GM04504 (cell line): ENCODE measurements around the gene SNPH.

Source experiments
- DNase-seq: peaks from one replicate; pipeline ENCODE4 v3.0.0-alpha.2; 2012; ENCODE audit warnings: low read depth

The SNPH gene

DNA sequence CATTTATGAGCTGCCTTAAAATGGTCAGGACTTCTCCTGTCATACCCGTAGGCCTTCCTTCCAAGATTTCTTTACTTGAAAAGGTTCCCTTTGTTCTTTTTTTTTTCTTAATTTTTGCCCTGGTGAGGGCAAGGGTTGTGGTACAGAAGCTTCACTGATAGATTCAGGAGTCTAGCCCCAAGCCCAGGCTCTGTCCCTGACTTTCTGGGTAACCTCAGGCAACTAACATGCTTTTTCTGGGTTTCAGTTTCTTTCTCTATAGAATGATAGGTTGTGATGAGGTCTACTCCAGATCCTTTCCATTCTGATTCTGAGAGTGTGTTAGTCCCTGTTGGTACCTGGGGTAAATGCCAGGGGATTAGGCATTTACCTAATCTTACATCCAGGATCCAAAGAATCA is 21.2 kb downstream of the SNPH start:
- DNase-seq = no peak

DNA sequence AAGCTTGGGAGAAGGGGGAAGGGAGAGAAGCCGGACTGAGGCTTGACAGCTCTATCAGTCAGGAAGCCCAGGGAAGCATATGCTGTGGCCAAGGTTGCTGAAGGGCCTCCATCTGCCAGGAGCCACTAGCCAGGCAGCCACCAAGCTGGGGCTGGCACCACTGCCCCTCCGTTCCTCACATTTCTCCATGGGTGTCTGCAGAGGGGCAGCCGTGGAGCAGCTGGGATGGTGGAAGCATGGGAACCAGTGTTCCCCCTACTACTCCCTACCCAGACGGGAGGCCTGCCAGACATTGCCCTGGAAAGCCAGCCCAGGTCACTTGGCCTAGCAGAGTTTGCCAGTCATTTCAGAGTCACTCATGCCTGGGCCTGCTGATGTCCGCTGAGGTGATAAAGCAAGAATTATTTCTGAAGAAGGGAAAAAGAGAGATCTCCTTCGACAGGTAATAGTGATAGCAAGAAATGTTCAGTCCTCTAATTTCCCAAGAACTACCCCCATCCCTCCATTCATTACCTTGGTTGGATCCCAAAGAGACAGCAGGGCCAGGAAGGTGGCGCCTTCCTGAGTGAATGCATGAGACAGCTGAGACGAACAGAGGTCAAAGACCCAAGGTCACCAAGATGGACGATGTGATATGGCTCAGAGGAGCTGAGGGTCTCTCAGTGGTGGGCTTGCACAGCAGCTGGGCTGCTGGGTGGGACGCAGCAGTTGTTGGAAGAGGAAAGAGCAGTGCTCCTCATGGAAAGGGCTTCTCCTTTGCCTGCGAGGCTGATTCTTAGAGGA is 21.9 kb downstream of the SNPH start:
- DNase-seq = no peak

DNA sequence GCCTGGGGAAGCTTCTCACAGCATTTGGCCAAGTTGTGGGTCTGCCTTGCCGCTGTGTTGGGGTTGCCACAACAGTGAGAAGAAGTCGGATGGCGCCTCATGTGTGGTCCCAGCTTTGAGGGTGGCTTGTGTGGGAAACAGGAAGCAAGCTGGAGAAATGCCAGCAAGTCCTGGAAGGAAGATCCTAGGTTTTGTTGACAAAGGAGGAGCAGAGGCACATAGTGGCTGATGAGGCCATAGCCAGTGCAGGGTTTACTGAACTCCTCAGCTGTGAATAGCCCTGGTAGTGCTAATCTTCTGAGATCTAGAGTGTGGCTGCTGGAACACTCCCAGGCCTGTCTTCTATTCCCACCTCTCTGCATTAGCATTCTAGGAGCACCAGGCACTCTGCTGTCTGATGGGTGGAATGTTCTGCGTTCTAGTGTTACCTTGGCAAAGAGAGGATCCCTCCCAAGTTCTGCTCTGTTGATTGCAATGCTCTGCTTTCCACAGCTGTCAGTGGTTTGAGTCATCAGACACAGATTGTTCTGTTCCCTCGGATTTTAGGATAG is 25.2 kb downstream of the SNPH start:
- DNase-seq = no peak

DNA sequence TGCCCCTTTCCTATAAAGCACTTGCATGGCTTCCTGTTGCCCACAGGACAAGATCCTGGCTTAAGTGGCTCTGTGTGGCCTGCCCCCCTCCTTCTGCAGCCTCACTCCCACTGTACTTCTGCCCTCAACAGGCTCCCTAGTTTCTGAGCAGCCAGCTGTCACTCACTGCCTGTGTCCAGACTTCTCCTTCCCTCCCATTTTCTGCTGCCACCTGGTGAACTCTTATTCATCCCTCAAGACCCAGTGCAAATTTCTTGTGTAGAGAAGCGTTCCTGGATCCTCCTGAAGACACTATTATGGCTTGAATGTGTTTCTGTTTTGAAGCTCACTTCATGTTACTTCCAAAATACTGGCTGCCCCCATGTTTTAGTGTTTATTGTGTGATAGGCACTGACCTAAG is 26.5 kb downstream of the SNPH start:
- DNase-seq = no peak

DNA sequence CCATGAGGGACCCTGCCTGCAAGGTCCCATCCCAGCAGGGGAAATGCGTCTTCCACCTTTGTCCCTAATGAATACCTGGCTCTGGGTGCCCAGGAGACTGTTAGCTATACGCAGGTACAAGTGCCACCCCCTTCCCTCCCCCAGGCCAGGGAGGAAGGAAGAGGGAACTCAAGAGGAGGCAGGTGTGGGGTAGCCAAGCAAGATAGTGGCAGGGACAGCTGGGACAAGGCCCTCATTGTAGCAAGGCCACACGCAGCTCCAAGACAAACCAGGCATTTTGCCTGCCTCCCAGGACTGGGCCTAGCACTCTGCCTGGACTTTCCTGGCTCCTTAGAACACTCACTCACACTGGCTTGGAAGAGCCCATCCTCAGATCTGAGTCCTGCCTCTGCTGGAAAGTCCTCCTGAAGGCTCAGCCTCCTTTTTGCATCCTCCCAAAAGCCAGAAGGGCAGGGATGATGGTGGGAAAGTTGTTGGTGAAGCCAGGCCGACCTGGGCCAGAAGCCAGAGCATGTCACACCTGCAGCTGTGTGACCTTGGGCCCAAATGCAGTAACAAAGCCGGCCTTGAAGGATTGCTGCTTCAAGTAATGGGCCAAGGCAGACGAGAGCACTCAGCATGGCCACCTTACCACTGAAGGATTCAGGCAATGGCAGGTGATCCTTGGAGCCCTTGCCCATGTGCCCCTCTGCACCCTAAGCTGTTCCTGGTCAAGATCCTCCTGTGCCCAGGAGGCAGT is 27.7 kb downstream of the SNPH start:
- DNase-seq = no peak

DNA sequence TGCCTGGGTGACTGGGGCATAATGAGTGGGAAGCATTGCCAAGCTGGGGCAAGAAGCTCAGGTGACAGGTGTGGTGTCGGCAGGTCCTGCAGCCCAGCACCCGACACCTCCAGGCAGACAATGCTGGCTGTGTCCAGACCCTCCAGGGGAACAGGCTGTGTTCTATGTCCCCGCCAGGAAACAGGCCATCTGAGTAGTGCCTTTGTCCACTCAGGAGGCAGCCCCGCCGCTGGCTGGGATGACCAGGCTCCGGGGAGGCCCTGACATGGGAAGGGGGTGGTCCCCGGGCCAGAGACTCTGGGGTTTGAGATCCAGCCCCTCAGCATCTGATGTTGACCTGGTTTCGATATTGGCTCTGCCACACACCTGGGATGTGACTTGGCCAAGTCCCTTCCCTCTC is 28.4 kb downstream of the SNPH start:
- DNase-seq = no peak

DNA sequence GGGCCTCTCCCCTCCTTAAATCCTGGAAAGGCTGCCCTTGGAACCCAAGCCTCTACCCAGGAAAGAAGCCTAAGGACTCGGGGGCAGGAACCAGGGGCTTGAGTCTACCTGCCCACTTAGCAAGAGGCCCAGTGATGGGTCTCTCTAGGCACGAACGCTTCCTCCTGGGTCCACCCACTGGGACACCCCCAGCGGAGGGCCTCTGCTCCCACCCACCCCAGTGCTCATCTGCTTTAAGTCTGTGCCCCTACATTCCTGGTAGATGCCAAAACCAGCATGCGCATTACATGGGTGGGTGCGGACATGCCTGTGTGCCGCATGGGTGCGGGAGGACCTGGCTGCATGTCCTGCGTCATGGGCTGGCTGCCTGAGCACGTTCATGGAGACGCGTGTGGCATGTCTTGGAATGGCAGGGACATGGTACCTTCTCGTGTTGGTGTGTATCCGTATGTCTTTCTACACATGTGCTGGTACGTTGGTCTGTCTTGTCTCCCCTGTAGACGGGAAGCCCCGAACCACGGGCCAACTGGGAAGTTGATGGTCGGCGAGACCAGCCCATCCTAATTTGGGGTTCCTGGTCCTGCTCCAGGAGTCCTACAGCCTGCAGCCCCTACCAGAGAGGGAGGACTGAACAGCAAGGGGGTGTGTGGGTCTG is 29.3 kb downstream of the SNPH start:
- no peak for DNase-seq

DNA sequence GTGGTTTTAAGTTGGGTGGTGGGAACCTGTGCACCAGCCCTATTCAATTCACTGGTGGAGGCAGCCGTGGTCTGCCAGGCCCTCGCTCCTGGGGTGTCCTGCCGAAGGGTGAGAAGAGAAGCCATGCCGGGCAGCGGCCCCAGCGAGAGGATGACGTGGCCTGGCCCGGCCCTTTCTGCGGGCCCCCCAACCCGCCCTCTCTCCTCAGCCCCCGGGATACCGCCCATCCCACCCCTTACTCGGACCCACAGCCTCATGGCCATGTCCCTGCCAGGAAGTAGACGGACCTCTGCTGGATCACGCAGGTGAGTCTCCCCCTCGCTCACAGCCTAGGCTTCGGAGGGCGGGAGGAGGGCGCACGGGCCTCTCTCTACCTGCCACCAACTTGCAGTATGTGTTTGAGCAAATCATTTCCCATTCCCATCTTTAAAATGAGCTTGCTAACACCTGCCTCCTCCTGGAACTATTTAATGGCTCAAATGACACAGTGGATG is 30.1 kb downstream of the SNPH start:
- no peak for DNase-seq

DNA sequence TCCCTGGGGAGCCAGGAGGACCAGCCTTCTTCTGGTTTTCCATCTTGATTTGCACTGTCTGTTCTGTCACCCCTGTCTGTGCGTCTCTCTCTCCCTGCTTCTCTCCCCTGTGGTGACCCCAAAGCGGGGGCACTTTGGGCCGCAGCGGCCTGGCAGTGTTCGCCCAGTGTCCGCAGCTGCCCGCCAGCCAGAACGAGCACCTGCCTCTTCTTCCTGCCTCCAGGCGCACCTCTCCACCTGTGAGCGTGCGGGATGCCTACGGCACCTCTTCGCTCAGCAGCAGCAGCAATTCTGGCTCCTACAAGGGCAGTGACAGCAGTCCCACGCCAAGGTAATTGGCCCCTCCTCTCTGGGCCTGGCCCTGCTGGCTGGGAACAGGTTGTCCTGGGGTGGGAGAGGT is 30.8 kb downstream of the SNPH start:
- DNase-seq = no peak

DNA sequence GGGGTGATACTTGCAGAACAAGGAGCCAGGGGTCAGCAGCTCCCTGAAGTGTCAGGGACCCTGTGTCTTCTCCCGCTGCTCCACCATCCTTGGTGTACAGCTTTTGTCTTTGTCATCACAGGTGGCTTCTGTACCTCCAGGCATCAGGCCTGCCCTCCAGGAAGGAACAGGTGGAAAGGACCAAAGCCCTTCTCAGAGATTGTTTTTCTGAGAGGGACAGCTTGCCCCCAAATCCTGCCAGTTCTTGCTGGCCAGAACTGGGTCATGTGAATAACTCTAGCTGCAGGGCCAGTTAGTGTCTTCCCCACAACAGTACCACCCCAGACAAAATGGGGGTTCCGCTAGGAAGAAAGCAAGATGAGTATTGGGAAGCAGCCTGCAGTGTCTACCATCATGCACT is 31.4 kb downstream of the SNPH start:
- DNase-seq = no peak

DNA sequence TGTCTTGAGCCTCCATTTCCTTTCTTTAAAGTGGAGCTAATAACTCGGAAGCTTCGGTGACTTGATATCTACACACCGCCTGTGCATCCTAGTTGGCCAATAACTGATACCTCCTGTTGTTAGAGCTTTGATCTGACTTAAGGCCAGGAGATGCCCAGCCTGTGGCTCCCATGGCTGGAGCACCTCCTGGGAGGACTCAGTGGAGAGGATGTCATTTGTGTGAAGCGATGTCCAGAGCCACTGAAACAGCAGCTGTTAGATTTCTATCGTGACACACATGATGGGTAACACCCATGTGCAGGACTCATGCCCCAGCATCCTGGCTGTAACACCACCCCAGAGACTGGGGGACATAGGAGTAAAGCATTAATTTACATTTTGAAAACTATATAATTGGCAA is 32.1 kb downstream of the SNPH start:
- no peak for DNase-seq

DNA sequence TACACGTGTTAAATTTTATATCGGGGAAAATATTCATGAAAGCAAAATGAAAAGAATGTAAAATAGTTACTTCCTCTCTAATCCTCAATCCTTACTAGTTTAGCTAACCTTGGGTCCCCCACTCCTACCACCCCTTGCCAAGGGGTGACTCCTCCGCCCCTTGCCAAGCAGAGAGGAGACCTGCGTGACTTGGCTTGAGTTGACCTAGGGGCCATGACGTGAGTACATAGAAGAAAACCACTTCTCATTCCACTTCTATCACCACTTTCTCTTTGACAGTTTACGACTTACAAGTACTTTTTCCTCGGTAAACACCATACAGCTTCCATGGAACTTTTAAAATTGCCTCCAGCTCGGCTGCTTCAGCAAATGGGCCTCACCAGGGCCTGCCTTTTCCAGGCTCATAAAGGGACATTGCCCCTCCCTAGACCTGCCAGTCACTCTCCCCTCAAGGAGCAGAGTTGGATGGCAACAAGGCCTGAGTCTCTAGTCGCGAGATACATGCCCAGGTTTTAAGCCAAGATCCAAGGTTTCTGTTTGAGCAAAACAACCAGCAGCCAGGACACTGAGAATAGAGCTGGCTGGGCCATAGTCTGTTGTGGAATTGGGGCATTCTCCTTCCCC is 32.9 kb downstream of the SNPH start:
- DNase-seq = no peak

DNA sequence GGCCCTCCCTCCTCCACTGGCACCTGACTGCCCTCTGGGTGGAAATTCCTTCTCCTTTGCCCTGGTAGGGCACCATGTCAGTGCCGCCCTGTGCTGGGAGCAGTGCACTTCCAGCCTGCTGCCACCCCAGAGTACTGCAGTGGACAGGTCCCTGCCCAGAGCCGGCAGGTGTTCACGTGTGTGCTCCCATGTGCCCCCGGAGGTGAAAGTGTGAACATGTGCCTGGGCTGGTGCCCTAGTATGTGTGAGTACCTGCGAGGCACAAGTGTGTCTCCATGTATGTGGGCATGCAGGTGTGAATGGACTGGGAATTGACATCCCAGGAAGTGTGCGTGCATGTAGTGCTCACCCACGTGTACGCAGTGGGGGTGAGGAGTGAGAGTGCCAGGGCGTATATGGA is 33.4 kb downstream of the SNPH start:
- no peak for DNase-seq

DNA sequence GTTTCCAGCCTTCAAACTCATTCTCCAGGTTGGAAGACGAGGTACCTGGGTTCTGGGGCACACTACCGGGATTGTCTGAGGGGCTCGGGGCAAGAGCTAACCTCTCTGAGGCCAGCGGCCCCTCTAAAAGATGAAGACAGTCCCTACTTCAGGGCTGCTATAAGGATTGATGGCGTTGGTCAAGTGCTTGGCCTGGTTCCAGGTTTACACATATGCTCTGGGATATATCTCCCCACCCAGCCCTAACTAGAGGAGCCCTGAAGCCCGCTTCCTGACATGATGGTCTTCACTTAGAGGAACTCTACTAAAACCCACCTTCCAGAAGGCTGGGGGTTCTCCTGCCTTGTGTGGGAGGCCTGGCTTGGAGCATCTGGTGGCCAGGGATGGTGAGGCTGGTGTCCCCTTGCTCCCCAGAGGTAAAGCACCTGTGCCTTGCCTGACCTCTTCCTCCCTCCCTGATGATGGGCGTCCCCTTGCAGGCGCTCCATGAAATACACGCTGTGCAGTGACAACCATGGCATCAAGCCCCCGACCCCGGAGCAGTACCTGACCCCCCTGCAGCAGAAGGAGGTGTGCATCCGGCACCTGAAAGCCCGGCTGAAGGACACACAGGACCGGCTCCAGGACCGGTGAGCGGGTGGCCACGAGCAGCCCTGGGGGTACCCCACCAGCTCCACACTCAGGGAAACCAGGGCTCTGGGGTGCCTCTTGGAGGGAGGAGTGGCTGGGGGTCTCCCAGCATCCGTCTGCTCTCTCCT is 34.2 kb downstream of the SNPH start:
- no peak for DNase-seq

DNA sequence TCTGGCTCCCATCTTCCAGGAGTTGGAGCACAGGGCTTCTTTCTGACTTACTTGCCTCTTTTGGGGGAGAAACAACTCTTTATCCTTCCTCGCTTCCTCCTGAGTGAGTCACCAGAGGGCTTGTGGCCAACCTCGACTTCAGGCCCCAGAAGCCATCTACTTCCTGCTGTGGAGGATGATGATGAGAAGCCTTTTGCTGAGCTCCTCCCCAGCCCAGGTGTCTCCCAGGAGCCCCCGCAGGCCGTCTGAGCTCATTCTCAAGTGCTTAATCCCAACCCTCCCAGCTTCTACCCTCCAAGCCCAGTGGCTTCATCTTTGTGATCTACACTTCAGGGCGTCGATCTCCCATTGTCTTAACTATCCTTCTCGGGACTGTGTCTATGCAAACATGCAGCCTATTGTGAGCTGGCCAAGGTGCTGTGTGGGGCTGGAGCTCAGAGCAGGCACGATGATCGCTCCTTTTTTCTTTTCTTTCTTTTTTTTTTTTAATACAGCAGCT is 35.0 kb downstream of the SNPH start:
- no peak for DNase-seq

DNA sequence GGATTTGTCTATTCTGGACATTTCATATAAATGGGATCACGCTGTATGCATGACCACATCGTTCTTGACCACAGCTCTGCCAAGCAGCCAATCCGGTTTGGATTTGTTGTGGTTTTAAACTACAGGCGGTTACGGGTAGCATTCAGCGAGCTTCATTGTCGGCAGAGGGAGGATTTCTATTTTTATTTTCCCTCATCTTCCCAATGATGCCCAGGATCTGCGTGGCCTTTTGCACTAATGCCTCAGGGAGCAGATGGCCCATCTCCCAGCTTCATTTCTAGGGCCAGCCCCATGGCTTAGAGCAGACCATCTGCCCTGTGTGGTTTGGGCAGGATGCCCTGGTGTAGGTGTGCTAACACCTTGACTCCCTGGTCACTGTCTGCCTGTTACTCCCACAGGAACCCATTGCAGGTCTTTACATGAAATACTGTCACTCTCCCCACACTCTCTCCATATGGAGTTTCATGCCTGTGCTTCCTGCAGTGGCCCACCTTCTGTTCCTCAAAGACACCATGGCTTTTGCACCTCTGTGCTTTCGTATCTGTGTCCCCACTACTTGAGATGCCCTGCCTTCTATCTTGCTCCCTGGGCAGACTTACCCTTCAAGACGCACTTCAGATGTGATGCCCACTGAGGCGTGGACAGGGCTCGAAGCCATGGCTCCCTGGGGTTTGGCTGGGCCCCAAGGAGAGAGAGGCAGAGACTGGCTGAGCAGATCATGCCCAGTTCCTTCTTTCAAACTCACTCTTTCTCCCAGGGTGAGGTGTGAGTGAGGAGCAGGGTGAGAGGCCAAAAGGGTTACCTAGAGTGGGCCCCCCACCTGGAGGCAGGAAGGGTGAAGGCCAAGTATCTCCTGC is 36.8 kb downstream of the SNPH start:
- no peak for DNase-seq

DNA sequence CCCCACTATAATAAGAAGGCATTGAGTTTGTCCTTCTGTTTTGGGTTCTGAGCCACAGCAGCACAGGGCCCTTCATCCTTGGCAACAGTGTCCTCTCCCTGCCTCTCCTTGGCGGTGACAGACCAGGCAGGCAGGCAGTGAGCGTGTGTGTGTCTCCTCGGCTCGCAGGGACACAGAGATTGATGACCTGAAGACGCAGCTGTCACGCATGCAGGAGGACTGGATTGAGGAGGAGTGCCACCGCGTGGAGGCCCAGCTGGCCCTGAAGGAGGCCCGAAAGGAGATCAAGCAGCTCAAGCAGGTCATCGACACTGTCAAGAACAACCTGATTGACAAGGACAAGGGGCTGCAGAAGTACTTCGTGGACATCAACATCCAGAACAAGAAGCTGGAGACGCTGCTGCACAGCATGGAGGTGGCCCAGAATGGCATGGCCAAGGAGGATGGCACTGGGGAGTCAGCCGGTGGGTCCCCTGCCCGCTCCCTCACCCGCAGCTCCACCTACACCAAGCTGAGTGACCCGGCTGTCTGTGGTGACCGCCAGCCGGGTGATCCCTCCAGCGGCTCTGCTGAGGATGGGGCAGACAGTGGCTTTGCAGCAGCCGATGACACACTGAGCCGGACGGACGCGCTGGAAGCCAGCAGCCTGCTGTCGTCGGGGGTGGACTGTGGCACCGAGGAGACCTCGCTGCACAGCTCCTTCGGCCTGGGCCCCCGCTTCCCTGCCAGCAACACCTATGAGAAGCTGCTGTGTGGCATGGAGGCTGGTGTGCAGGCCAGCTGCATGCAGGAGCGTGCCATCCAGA is 38.8 kb downstream of the SNPH start:
- no peak for DNase-seq

DNA sequence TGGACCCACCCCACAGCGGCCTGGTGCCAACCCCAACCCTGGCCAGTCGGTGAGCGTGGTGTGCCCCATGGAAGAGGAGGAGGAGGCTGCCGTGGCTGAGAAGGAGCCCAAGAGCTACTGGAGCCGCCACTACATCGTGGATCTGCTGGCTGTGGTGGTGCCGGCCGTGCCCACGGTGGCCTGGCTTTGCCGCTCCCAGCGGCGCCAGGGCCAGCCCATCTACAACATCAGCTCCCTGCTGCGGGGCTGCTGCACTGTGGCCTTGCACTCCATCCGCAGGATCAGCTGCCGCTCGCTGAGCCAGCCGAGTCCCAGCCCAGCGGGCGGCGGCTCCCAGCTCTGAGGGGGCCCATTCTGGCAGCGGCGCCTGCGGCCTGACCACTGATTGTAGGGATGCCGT is 39.6 kb downstream of the SNPH start:
- DNase-seq = no peak

DNA sequence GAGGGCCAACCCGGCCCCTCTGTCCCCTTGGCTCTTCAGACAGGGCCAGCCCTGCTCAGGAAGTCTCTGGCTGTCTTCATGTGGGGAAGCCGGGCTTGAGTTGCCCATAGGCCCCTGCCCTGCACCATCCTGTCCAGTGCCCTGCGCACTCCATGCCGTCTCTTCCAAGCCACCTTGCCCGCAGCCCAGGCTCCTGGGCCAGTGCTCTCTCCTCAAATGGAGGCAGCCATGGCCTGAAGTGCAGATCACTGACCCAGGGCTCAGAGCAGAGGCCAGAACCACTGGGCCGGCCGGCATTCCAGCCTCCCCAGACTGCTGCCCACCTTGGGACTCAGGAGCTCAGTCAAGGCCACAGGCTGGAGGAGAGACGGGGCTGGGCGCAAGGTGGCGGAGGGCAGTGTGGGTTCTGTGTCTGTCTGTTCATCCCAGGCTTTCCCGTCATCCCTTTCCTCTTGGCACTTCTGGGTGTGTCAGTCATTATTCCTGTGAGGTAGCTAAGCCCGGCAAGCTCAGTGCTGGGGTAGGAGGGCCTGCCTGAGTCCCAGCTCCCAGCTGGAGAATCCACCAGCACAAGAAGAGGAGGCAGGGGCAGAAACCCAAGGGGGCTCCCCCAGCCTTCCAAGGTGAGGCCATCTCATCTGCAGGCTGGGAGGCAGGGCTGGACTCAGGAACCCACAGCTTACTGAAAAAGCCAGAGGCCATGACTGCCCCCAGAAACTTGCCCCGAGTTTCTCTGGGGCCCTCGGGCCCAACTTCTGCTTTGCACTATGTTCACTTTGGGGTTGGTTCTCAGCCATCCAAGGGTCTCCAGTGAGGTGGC is 40.4 kb downstream of the SNPH start:
- DNase-seq = no peak
